A549 (cell line): ENCODE results near the gene CCNQ.

Experiments
- BHLHE40 ChIP-seq: IDR thresholded peaks from 2 replicates; pipeline ENCODE4 v1.6.1; 2012; ENCODE audit warnings: low read depth, low read length, inconsistent platforms
- CBX2 ChIP-seq: fragments of 200-600 bp; sonication (generic); IDR thresholded peaks from 2 replicates; pipeline ENCODE4 v1.6.1; 2016; ENCODE audit warnings: low read depth, mild to moderate bottlenecking, borderline replicate concordance
- EP300 ChIP-seq, 2 experiments: fragments of >200 bp; sonication (Bioruptor Twin); formaldehyde crosslinking; IDR thresholded peaks; 2 replicates in 1 of 2; 3 replicates in 1 of 2; pipeline ENCODE4 v1.6.1; 2016 to 2017
- MYC ChIP-seq: IDR thresholded peaks from 2 replicates; pipeline ENCODE4 v1.6.1; 2012; ENCODE audit warnings: mild to moderate bottlenecking, inconsistent platforms, low read length, improper control_type of control experiment, borderline replicate concordance
- NFE2L2 ChIP-seq: fragments of 150-350 bp; conservative IDR thresholded peaks from 2 replicates; pipeline ENCODE4 v1.6.1; 2014; ENCODE audit warnings: low read length
- POLR2A ChIP-seq: IDR thresholded peaks from 2 replicates; pipeline ENCODE4 v1.6.1; 2012; ENCODE audit warnings: mild to moderate bottlenecking, low read length
- RCOR1 ChIP-seq: fragments of 150-350 bp; IDR thresholded peaks from 2 replicates; pipeline ENCODE4 v1.6.1; 2014; ENCODE audit warnings: antibody characterized with exemption, low read length, low read depth
- RNF2 ChIP-seq: fragments of 200-600 bp; sonication (generic); IDR thresholded peaks from 2 replicates; pipeline ENCODE4 v1.6.1; 2016; ENCODE audit warnings: low read depth, mild to moderate bottlenecking, antibody characterized with exemption, moderate library complexity, borderline replicate concordance
- TF ChIP-seq, protein P1 (sequence below): fragments of >200 bp; sonication (Bioruptor Twin); formaldehyde crosslinking; IDR thresholded peaks from 3 replicates; pipeline ENCODE4 v1.5.1; 2016
- TF ChIP-seq, protein P2 (sequence below): fragments of 200-600 bp; sonication (generic); IDR thresholded peaks from 2 replicates; pipeline ENCODE4 v1.6.1; 2016; ENCODE audit warnings: antibody characterized with exemption, mild to moderate bottlenecking, moderate library complexity
- TF ChIP-seq, protein P3 (sequence below): fragments of >200 bp; sonication (Bioruptor Twin); formaldehyde crosslinking; IDR thresholded peaks from 3 replicates; pipeline ENCODE4 v1.6.1; 2016

DNA sequence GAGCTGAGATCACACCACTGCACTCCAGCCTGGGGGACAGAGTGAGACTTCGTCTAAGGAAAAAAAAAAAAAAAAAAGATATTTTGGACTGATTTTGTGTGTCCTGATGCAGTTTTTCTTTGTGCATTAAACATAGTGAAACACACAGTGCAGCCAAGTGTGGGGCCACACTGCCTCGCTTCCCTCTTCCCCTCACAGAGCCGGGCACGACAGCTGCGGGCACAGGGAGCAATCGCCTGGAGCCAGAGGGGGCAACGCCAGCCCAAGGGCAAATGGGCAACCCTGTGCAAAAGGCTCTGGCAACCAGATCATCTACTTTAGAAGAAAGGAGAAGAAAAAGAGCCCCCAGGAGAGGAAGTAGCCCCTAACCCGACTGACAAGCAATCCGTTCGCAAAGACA is 13.5 kb upstream of the CCNQ start:
- TF ChIP-seq NFE2L2 (no peak), BHLHE40 (no peak), POLR2A (no peak), RNF2 (no peak), RCOR1 (no peak), EP300 (IDR thresholded peaks at IDR 0.05) (no peak), CBX2 (no peak), MYC (no peak)
- TF ChIP-seq, protein P1, sequence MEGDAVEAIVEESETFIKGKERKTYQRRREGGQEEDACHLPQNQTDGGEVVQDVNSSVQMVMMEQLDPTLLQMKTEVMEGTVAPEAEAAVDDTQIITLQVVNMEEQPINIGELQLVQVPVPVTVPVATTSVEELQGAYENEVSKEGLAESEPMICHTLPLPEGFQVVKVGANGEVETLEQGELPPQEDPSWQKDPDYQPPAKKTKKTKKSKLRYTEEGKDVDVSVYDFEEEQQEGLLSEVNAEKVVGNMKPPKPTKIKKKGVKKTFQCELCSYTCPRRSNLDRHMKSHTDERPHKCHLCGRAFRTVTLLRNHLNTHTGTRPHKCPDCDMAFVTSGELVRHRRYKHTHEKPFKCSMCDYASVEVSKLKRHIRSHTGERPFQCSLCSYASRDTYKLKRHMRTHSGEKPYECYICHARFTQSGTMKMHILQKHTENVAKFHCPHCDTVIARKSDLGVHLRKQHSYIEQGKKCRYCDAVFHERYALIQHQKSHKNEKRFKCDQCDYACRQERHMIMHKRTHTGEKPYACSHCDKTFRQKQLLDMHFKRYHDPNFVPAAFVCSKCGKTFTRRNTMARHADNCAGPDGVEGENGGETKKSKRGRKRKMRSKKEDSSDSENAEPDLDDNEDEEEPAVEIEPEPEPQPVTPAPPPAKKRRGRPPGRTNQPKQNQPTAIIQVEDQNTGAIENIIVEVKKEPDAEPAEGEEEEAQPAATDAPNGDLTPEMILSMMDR, result no peak
- TF ChIP-seq, protein P2, sequence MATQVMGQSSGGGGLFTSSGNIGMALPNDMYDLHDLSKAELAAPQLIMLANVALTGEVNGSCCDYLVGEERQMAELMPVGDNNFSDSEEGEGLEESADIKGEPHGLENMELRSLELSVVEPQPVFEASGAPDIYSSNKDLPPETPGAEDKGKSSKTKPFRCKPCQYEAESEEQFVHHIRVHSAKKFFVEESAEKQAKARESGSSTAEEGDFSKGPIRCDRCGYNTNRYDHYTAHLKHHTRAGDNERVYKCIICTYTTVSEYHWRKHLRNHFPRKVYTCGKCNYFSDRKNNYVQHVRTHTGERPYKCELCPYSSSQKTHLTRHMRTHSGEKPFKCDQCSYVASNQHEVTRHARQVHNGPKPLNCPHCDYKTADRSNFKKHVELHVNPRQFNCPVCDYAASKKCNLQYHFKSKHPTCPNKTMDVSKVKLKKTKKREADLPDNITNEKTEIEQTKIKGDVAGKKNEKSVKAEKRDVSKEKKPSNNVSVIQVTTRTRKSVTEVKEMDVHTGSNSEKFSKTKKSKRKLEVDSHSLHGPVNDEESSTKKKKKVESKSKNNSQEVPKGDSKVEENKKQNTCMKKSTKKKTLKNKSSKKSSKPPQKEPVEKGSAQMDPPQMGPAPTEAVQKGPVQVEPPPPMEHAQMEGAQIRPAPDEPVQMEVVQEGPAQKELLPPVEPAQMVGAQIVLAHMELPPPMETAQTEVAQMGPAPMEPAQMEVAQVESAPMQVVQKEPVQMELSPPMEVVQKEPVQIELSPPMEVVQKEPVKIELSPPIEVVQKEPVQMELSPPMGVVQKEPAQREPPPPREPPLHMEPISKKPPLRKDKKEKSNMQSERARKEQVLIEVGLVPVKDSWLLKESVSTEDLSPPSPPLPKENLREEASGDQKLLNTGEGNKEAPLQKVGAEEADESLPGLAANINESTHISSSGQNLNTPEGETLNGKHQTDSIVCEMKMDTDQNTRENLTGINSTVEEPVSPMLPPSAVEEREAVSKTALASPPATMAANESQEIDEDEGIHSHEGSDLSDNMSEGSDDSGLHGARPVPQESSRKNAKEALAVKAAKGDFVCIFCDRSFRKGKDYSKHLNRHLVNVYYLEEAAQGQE, result no peak
- TF ChIP-seq, protein P3, sequence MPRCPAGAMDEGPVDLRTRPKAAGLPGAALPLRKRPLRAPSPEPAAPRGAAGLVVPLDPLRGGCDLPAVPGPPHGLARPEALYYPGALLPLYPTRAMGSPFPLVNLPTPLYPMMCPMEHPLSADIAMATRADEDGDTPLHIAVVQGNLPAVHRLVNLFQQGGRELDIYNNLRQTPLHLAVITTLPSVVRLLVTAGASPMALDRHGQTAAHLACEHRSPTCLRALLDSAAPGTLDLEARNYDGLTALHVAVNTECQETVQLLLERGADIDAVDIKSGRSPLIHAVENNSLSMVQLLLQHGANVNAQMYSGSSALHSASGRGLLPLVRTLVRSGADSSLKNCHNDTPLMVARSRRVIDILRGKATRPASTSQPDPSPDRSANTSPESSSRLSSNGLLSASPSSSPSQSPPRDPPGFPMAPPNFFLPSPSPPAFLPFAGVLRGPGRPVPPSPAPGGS, result no peak
